Measurements from ENCODE around the gene OBSL1. TPM values are rescaled to one million over a fixed set of nuclear protein-coding genes. Genes with fewer than 3 reads are reported as not detected.

OBSL1 gene
- total RNA-seq, 1 experiment from 2014 or later = 76.5 TPM

DNA sequence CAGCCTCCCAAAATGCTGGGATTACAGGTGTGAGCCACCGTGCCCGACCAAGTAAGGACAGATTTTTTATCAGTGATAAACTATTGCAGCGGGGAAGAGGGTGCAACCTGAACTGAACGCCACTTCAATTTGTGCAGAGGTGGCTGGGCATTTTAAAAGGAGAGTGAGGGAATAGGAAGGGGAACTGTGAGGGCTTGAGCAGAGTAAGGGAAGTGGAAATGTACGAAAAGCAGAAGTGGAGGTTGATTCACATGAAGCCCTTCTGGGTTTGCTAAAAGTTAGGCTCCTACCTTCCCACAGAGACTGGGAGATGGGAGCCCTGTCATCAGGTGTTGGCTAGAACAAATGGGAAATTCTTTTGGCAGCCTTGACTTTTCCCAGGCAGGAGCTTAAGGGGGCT lies 32.4 kb upstream of the OBSL1 start:
- CTCF ChIA-PET = no interaction called here
- no peaks in the 10 kb centered on the region for H3K27me3 Mint-ChIP-seq (ENCODE audit: unreplicated experiment)
- intact Hi-C loops (cut with micrococcal nuclease; ENCODE audit: unreplicated experiment) = no loop called here
- TF ChIP-seq, protein P1, sequence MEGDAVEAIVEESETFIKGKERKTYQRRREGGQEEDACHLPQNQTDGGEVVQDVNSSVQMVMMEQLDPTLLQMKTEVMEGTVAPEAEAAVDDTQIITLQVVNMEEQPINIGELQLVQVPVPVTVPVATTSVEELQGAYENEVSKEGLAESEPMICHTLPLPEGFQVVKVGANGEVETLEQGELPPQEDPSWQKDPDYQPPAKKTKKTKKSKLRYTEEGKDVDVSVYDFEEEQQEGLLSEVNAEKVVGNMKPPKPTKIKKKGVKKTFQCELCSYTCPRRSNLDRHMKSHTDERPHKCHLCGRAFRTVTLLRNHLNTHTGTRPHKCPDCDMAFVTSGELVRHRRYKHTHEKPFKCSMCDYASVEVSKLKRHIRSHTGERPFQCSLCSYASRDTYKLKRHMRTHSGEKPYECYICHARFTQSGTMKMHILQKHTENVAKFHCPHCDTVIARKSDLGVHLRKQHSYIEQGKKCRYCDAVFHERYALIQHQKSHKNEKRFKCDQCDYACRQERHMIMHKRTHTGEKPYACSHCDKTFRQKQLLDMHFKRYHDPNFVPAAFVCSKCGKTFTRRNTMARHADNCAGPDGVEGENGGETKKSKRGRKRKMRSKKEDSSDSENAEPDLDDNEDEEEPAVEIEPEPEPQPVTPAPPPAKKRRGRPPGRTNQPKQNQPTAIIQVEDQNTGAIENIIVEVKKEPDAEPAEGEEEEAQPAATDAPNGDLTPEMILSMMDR (IDR thresholded peaks at IDR 0.05; ENCODE audit: unreplicated experiment) = no peak
- no peak for DNase-seq
- no peaks in the 10 kb centered on the region for H3K9me3 Mint-ChIP-seq (ENCODE audit: low read depth, unreplicated experiment)
- no peak overlapping the region for H3K4me3 Mint-ChIP-seq (ENCODE audit: low read depth, unreplicated experiment)
- H3K36me3 Mint-ChIP-seq (ENCODE audit: insufficient read depth, unreplicated experiment) = peaks cover 26% of the 10 kb centered on the region
- no peaks in the 10 kb centered on the region for H3K4me1 Mint-ChIP-seq (ENCODE audit: low read depth, unreplicated experiment)
- no peak overlapping the region for H3K27ac Mint-ChIP-seq (ENCODE audit: unreplicated experiment)
- BruUV-seq (replicated peaks) = no TSS peak

DNA sequence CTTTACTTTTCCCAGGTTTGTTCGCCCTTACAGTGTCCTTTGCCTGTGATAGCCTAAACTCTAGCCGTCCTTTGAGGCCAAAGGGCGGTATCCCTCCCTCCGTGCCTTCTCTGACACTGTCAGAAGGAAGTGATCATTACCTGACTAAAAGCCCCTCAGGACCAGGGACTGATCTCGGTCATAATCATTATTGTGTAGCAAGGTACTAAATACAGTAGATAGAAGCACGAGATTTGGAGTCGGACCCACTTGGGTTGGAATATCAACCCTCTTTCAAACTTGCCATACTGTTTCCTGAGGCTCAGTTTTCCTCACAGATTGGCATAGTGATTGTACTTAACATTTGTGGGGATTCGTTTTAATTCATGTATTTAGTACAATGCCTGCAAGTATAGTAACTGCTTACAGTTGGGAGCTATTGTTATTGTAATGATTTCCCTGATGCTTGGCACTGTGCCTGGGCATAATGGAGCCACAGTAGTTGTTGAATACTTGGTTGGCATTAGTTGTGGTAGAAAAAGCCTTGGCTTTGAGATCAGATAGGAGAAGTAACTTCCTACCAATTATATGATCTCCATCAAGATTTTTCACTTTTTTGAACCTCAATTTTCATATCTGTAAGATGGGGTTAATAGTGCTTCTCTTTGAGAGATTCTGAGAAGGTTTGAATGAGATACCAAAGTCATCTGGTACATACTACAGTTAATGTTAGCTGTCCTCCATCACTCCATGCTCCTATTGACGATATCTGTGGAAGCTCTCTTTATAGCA lies 27.2 kb upstream of the OBSL1 start:
- H3K9me3 Mint-ChIP-seq (ENCODE audit: low read depth, unreplicated experiment) = no peaks in the 10 kb centered on the region
- intact Hi-C loops (cut with micrococcal nuclease; ENCODE audit: unreplicated experiment) = no loop called here
- no peaks in the 10 kb centered on the region for H3K27me3 Mint-ChIP-seq (ENCODE audit: unreplicated experiment)
- H3K4me1 Mint-ChIP-seq (ENCODE audit: low read depth, unreplicated experiment) = peaks cover 10% of the 10 kb centered on the region
- CTCF ChIA-PET = interaction anchor here (0.6 to 1.1 kb wide), 3 partner anchors 10 to 421 kb away, joined by 3 to 4 read pairs (median 4); no protein-coding TSS in a partner anchor
- DNase-seq = no peak
- TSS peak; percentile 74 for BruUV-seq (replicated peaks)
- H3K4me3 Mint-ChIP-seq (ENCODE audit: low read depth, unreplicated experiment) = peak overlapping the region; percentile 95
- TF ChIP-seq, protein P1 (IDR thresholded peaks at IDR 0.05; ENCODE audit: unreplicated experiment) = no peak
- H3K36me3 Mint-ChIP-seq (ENCODE audit: insufficient read depth, unreplicated experiment) = peaks cover 29% of the 10 kb centered on the region
- peak overlapping the region; percentile 93 for H3K27ac Mint-ChIP-seq (ENCODE audit: unreplicated experiment)

DNA sequence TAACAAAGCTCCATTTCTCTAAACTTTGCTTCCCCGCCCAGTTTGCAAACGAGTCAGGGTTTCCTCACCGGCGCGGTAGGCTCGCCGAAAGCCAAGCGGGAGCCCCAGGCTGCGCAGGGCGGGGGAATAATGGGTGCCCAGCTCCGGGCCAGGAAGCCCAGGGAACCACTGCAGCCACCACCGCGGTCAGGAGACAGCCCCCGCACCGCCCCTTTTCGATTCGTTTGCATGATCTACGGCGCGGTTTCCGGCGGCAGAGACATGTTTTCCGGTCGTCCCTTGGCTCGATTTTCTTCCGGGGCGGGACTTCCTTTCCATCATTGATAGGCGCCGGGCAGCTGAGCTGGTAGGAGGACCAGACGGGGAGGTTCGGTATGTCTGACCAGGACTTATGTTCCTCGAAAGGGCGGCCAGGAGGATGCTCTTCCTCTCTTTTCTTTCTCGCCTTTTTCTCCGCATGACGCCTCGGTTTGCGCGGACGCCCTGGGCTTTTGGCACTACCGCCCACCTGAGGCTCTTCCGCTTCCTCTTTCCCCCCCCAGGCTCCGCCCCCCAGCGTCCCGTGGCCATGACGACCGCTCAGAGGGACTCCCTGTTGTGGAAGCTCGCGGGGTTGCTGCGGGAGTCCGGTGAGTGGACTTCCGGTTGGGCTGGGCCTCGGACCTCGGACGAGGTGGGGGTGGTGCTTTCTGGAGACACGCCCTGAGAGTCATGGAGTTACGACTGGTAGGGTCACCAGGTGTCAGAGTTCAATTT lies 26.4 kb upstream of the OBSL1 start, which contains the start of gene STK11IP:
TSS of gene STK11IP (plus strand) at position 306 of the 756 bp plus-strand sequence. CDS start at position 569, 263 bp downstream.
- peaks cover 10% of the 10 kb centered on the region for H3K4me1 Mint-ChIP-seq (ENCODE audit: low read depth, unreplicated experiment)
- CTCF ChIA-PET = interaction anchor here (0.6 to 2.1 kb wide), 6 partner anchors 10 to 422 kb away, joined by 3 to 4 read pairs (median 4); a partner anchor contains a TSS
- peak within 1 kb of the TSS; percentile 95 for H3K4me3 Mint-ChIP-seq (ENCODE audit: low read depth, unreplicated experiment)
- intact Hi-C loops (cut with micrococcal nuclease; ENCODE audit: unreplicated experiment) = loop anchor here (1.0 to 2.0 kb wide), 2 partner anchors 20 to 55 kb away; partner anchors contain the start of gene CHPF
- DNase-seq = peak; percentile 96
- peak within 1 kb of the TSS; percentile 93 for H3K27ac Mint-ChIP-seq (ENCODE audit: unreplicated experiment)
- TF ChIP-seq, protein P1 (IDR thresholded peaks at IDR 0.05; ENCODE audit: unreplicated experiment) = no peak
- no peaks in the 10 kb centered on the region for H3K27me3 Mint-ChIP-seq (ENCODE audit: unreplicated experiment)
- peaks cover 24% of the 10 kb centered on the region for H3K36me3 Mint-ChIP-seq (ENCODE audit: insufficient read depth, unreplicated experiment)
- H3K9me3 Mint-ChIP-seq (ENCODE audit: low read depth, unreplicated experiment) = no peaks in the 10 kb centered on the region
- BruUV-seq (replicated peaks) = no TSS peak

DNA sequence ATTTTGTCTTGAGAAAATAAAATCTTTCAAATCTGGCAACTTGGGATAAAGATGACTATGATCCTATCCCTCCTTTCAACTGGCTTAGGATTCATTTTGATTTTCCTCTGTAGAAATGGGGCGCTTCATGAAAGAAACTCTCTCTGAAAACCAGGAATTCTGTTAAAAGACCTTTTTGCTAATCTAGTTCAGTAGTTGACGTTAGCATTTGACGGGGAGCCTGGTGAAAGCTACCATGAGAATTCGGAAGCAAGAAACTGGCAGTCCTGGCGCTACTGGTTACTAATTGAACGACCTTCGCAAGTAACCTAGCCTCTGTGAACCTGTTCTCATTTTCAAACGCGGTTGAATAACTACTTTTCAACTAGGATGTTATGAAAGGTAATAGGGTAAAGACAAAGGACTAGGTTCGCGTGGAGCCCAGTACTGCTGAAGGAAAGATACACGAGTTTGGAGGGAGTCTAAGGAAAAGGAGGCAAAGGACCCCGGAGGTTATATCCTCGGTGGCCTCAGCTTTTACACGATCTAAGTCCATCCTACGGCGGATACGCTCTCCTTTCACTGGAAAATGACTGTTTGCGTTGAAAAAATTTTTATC lies 25.7 kb upstream of the OBSL1 start:
- peak overlapping the region; percentile 93 for H3K27ac Mint-ChIP-seq (ENCODE audit: unreplicated experiment)
- BruUV-seq (replicated peaks) = TSS peak; percentile 95
- peaks cover 10% of the 10 kb centered on the region for H3K4me1 Mint-ChIP-seq (ENCODE audit: low read depth, unreplicated experiment)
- intact Hi-C loops (cut with micrococcal nuclease; ENCODE audit: unreplicated experiment) = loop anchor here (1.0 to 2.0 kb wide), 2 partner anchors 20 to 54 kb away; partner anchors contain the start of gene CHPF
- H3K36me3 Mint-ChIP-seq (ENCODE audit: insufficient read depth, unreplicated experiment) = peaks cover 20% of the 10 kb centered on the region
- peak overlapping the region; percentile 95 for H3K4me3 Mint-ChIP-seq (ENCODE audit: low read depth, unreplicated experiment)
- TF ChIP-seq, protein P1 (IDR thresholded peaks at IDR 0.05; ENCODE audit: unreplicated experiment) = no peak
- H3K9me3 Mint-ChIP-seq (ENCODE audit: low read depth, unreplicated experiment) = no peaks in the 10 kb centered on the region
- no peaks in the 10 kb centered on the region for H3K27me3 Mint-ChIP-seq (ENCODE audit: unreplicated experiment)
- no peak for DNase-seq
- CTCF ChIA-PET = interaction anchor here (0.7 to 2.1 kb wide), 5 partner anchors 20 to 101 kb away, joined by 3 to 4 read pairs (median 4); partner anchors contain the start of gene OBSL1

Data from Calu3 (cell line).